Esophagus muscularis mucosa (tissue), 4 donors: ENCODE measurements around the gene CARD14.

Source experiments
- CTCF ChIP-seq, 3 experiments: fragments of 200-600 bp in 2 of 3; fragments of 450-650 bp in 1 of 3; sonication (generic) in 2 of 3; IDR thresholded peaks; one replicate each; pipeline ENCODE4 v1.5.1; 2017 to 2019; ENCODE audit warnings: antibody characterized with exemption in 3 of 3, mild to moderate bottlenecking in 2 of 3, moderate library complexity in 1 of 3
- EP300 ChIP-seq: sonication (generic); formaldehyde crosslinking; IDR thresholded peaks from one replicate; pipeline ENCODE4 v1.6.1; 2017; ENCODE audit warnings: antibody characterized with exemption
- POLR2A ChIP-seq: fragments of 450-650 bp; IDR thresholded peaks from one replicate; pipeline ENCODE4 v1.6.1; 2017; ENCODE audit warnings: antibody characterized with exemption, moderate library complexity, mild to moderate bottlenecking, low read depth
- POLR2AphosphoS5 ChIP-seq, 2 donors: sonication (generic); formaldehyde crosslinking; IDR thresholded peaks; one replicate each; pipeline ENCODE4 v1.6.1; 2017; ENCODE audit warnings: antibody characterized with exemption in 2 of 2

DNA sequence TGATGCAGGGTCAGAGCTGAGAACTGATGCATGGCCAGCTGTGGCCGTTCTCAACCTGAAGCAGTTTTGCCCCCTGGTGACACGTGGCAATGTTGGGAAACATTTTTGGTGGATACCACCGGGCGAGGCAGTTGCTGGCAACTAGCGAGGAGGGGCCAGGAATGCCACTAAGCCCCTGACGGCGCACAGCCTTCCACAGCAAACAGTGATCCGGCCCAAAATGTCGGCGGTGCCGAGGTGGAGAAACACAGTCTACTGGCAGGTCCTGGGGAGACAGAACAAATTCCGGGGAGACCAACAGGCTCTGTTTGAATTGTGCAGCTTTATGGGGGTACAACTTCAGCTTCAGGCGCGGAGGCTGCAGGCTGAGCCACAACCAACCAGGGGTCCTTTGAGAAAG is 58.6 kb downstream of the CARD14 start:
- TF ChIP-seq CTCF (IDR thresholded peaks at IDR 0.05) (no peak), POLR2A (no peak), POLR2AphosphoS5 (IDR thresholded peaks at IDR 0.05) (no peak), EP300 (no peak)
